K562 (cell line): Measurements from ENCODE around the gene NAGLU. TPM values are rescaled to one million over a fixed set of nuclear protein-coding genes. Genes with fewer than 3 reads are reported as not detected.
A peak's percentile ranks its signal among the peaks of the same experiment; 100 is the strongest.

ENCODE experiments used
- BHLHE40 ChIP-seq: IDR thresholded peaks from 2 replicates; pipeline ENCODE4 v1.6.1; 2011; ENCODE audit warnings: low read length, improper control_type of control experiment
- BMI1 ChIP-seq: fragments of 150-350 bp; IDR thresholded peaks from 2 replicates; pipeline ENCODE4 v1.6.1; 2014; ENCODE audit warnings: low read length
- CREM ChIP-seq: IDR thresholded peaks from 2 replicates; pipeline ENCODE4 v1.6.1; 2014; ENCODE audit warnings: antibody characterized with exemption, low read depth
- DACH1 ChIP-seq: fragments of 450-650 bp; IDR thresholded peaks from 2 replicates; pipeline ENCODE4 v1.6.1; 2018; ENCODE audit not compliant: partially characterized antibody
- GATAD2B ChIP-seq: fragments of 450-650 bp; IDR thresholded peaks from 2 replicates; pipeline ENCODE4 v1.6.1; 2017; ENCODE audit warnings: mild to moderate bottlenecking, borderline replicate concordance
- MNT ChIP-seq, 2 experiments: fragments of 450-650 bp; conservative IDR thresholded peaks; 2 replicates each; pipeline ENCODE4 v1.6.1; 2017; ENCODE audit warnings: mild to moderate bottlenecking in 2 of 2, moderate library complexity in 2 of 2
- NR2C2 ChIP-seq, 2 experiments: fragments of 200-800 bp in 1 of 2; sonication (Bioruptor generic) in 1 of 2; sonication (generic) in 1 of 2; formaldehyde crosslinking in 1 of 2; IDR thresholded peaks; 2 replicates each; pipeline versions ENCODE4 v1.6.1 to v1.8.0; 2016 to 2022; ENCODE audit warnings: mild to moderate bottlenecking in 1 of 2, missing compliant biosample characterization in 1 of 2, missing genetic modification characterization in 1 of 2, missing genetic modification reagents in 1 of 2
- RBM14 ChIP-seq: fragments of 200-400 bp; formaldehyde crosslinking; IDR thresholded peaks from 2 replicates; pipeline ENCODE4 v1.6.1; 2018; ENCODE audit warnings: low read depth, mild to moderate bottlenecking, low read length, moderate library complexity, borderline replicate concordance; ENCODE audit not compliant: insufficient read depth
- SNIP1 ChIP-seq: fragments of 450-650 bp; IDR thresholded peaks from 2 replicates; pipeline ENCODE4 v1.7.1; 2017; ENCODE audit warnings: low read depth, mild to moderate bottlenecking
- SPI1 ChIP-seq: IDR thresholded peaks from 2 replicates; pipeline ENCODE4 v1.6.1; 2011; ENCODE audit warnings: low read depth, low read length, control low read depth, borderline replicate concordance
- TBL1XR1 ChIP-seq, 2 experiments: IDR thresholded peaks; 2 replicates each; pipeline ENCODE4 v1.6.1; 2012; ENCODE audit warnings: improper control_type of control experiment in 2 of 2, low read length in 2 of 2, mild to moderate bottlenecking in 1 of 2
- WHSC1 ChIP-seq: IDR thresholded peaks from one replicate; pipeline ENCODE4 v1.6.1; 2012; ENCODE audit warnings: low read length, control low read depth, inconsistent platforms
- ZNF639 ChIP-seq, 2 experiments: fragments of 200-800 bp in 1 of 2; sonication (Bioruptor generic) in 1 of 2; sonication (generic) in 1 of 2; formaldehyde crosslinking in 1 of 2; IDR thresholded peaks in 1 of 2; conservative IDR thresholded peaks in 1 of 2; 2 replicates each; pipeline versions ENCODE4 v1.5.0 to v1.6.1; 2016 to 2020; ENCODE audit warnings: missing compliant biosample characterization in 1 of 2, missing genetic modification characterization in 1 of 2, missing genetic modification reagents in 1 of 2
- ZNF785 ChIP-seq: fragments of 250-450 bp; sonication (Bioruptor Pico); IDR thresholded peaks from 2 replicates; pipeline ENCODE4 v1.4.0; 2020; ENCODE audit warnings: mild to moderate bottlenecking
- polyA plus RNA-seq, 8 experiments: library from polyadenylated mRNA; depleted of rRNA in 4 of 8; stranded (reverse) in 5 of 8; unstranded in 3 of 8; fragments of >200 nt; fragmentation: Nextera tagmentation in 2 of 8; fragmentation: Illumina TruSeq in 1 of 8; extraction: Ambion mirVana in 2 of 8; extraction: Trizol in 1 of 8; gene quantifications; 2 replicates each; pipeline versions ENCODE4 v1.2.1 to v1.2.3, GENCODE V29; 2011 to 2014; ENCODE audit warnings: inconsistent platforms in 1 of 8, missing spikeins in 1 of 8
- total RNA-seq, 7 experiments: library from RNA; depleted of rRNA in 6 of 7; stranded (reverse); fragments of >200 nt in 6 of 7; fragmentation: Illumina TruSeq in 2 of 7; extraction: Trizol in 2 of 7; gene quantifications; 2 replicates each; pipeline versions ENCODE4 v1.2.1 to v1.2.3, GENCODE V29; 2011 to 2021; ENCODE audit warnings: low replicate concordance in 1 of 7
- TF ChIP-seq, protein P1 (sequence below), 2 experiments: IDR thresholded peaks in 1 of 2; conservative IDR thresholded peaks in 1 of 2; 2 replicates each; pipeline ENCODE4 v1.6.1; 2016; ENCODE audit warnings: low read depth in 2 of 2, mild to moderate bottlenecking in 1 of 2, missing compliant biosample characterization in 1 of 2, missing genetic modification characterization in 1 of 2, moderate library complexity in 1 of 2
- TF ChIP-seq, protein P2 (sequence below): fragments of 250-450 bp; sonication (Bioruptor Pico); IDR thresholded peaks from 2 replicates; pipeline ENCODE4 v1.5.0; 2020; ENCODE audit warnings: mild to moderate bottlenecking, borderline replicate concordance

Gene NAGLU
- total and polyA plus RNA-seq, 9 of the 15 experiments (the other 6 are each of a cell fraction or from before 2014, with no cell fraction given), result 0.04 to 21.5 (median 8.5) TPM

DNA sequence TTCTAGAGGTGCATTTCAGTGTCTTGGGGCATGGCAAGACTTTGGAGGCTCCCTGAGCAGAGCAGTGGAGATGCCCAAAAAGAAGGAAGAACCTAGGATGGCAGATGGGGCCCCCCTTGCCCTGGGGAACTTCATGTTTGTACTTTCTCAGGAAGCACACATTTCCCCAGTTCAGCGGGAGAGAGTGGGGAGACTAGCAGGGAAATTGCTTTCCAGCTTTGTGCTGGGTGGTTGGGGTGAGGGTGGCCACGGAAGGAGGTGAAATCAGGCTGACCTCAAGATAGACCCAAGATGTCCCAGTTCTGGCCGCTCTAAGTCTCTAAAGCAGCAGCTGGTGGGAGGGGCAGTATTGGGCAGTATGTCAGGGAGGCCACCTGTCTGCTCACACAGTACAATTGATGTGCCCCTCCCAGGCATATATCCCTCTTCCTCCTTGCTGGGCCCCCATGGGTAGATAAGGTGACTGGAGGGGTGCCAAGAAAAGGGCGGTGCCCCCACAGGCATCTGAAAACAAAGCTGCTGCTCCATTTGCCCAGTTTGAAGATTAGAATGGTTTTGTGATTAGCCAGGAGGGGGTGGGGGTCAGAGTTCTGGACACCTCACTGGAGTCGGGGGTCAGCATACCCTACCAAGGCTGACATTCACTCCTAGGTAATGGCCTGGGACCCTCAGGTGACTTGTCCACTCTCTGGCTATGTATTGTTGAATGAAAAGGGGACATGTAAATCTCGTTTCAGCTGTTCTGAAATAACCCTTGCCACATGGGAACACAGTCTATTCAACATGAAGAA lies 17.1 kb upstream of the NAGLU start (continued):
- TF ChIP-seq, protein P1, sequence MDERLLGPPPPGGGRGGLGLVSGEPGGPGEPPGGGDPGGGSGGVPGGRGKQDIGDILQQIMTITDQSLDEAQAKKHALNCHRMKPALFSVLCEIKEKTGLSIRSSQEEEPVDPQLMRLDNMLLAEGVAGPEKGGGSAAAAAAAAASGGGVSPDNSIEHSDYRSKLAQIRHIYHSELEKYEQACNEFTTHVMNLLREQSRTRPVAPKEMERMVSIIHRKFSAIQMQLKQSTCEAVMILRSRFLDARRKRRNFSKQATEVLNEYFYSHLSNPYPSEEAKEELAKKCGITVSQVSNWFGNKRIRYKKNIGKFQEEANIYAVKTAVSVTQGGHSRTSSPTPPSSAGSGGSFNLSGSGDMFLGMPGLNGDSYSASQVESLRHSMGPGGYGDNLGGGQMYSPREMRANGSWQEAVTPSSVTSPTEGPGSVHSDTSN (CRISPR knock-in tag; IDR thresholded peaks at IDR 0.05; ENCODE audit: low read depth), result no peak
- TF ChIP-seq, protein P1 (tag; conservative IDR thresholded peaks at IDR 0.05; ENCODE audit: low read depth), result peak; percentile 65
- TF ChIP-seq SPI1 (peak; percentile 44; the same call in 1 of the 2 replicates), CREM (peak; percentile 52; the same call in 1 of the 2 replicates), WHSC1 (no peak), RBM14 (no peak), ZNF639 (CRISPR knock-in tag; conservative IDR thresholded peaks at IDR 0.05 in 1 of 2, IDR thresholded peaks at IDR 0.05 in 1 of 2) (peak in 1 of 2 experiments; percentile 23; a peak in 2 of 4 replicates), MNT (conservative IDR thresholded peaks at IDR 0.05) (0 out of 4 replicates have a peak, but pooled peaks have one; percentile 9 to 36), BHLHE40 (peak; percentile 42; the same call in 1 of the 2 replicates), NR2C2 (CRISPR knock-in tag; IDR thresholded peaks at IDR 0.05) (no peak), NR2C2 (tag; IDR thresholded peaks at IDR 0.05) (peak; percentile 30; the same call in 1 of the 2 replicates), DACH1 (peak; percentile 18), ZNF785 (CRISPR knock-in tag) (no peak), SNIP1 (no peak), GATAD2B (0 out of 2 replicates have a peak, but pooled peaks have one; percentile 26), BMI1 (no peak), TBL1XR1 (IDR thresholded peaks at IDR 0.05; ENCODE audit: low read length in 2 of 2) (0 out of 4 replicates have a peak, but pooled peaks of 1 of the 2 experiments have one; percentile 42)
- TF ChIP-seq, protein P2, sequence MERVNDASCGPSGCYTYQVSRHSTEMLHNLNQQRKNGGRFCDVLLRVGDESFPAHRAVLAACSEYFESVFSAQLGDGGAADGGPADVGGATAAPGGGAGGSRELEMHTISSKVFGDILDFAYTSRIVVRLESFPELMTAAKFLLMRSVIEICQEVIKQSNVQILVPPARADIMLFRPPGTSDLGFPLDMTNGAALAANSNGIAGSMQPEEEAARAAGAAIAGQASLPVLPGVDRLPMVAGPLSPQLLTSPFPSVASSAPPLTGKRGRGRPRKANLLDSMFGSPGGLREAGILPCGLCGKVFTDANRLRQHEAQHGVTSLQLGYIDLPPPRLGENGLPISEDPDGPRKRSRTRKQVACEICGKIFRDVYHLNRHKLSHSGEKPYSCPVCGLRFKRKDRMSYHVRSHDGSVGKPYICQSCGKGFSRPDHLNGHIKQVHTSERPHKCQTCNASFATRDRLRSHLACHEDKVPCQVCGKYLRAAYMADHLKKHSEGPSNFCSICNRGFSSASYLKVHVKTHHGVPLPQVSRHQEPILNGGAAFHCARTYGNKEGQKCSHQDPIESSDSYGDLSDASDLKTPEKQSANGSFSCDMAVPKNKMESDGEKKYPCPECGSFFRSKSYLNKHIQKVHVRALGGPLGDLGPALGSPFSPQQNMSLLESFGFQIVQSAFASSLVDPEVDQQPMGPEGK, result no peak
